ENCODE results near the gene BCL2L13.
A peak's percentile ranks its signal among the peaks of the same experiment; 100 is the strongest.

Gene BCL2L13

GRCh38 chr22:17769013-17769715 lies 130.6 kb downstream of the BCL2L13 start:
- no peaks in the 10 kb centered on the region for H3K27me3 ChIP-seq (ENCODE audit: control insufficient read depth in 1 of 2, insufficient read depth in 2 of 2, low read length in 2 of 2)
- peaks cover 43 to 46% of the 10 kb centered on the region in 2 donors for H3K4me1 ChIP-seq (ENCODE audit: control insufficient read depth in 1 of 2, insufficient read depth in 2 of 2, low read length in 2 of 2)
- H3K9ac ChIP-seq (ENCODE audit: low read depth in 1 of 2, low read length in 2 of 2), result peak overlapping the region in 1 of 2 donors; percentile 26
- H3K36me3 ChIP-seq (ENCODE audit: control insufficient read depth in 1 of 2, insufficient read depth in 2 of 2, low read length in 2 of 2), result peaks cover 0 to 4% of the 10 kb centered on the region in 2 donors
- H3K27ac ChIP-seq (ENCODE audit: low read depth, low read length), result no peak overlapping the region
- H3K4me3 ChIP-seq (ENCODE audit: low read depth in 1 of 2, low read length in 2 of 2), result no peak overlapping the region
- no peaks in the 10 kb centered on the region for H3K9me3 ChIP-seq (ENCODE audit: control insufficient read depth in 1 of 2, low read length in 2 of 2)

- H3K27me3 ChIP-seq (ENCODE audit: control insufficient read depth in 1 of 2, insufficient read depth in 2 of 2, low read length in 2 of 2), result no peaks in the 10 kb centered on the region
- peaks cover 0 to 4% of the 10 kb centered on the region in 2 donors for H3K36me3 ChIP-seq (ENCODE audit: control insufficient read depth in 1 of 2, insufficient read depth in 2 of 2, low read length in 2 of 2)
- no peaks in the 10 kb centered on the region for H3K9me3 ChIP-seq (ENCODE audit: control insufficient read depth in 1 of 2, low read length in 2 of 2)
- H3K4me1 ChIP-seq (ENCODE audit: control insufficient read depth in 1 of 2, insufficient read depth in 2 of 2, low read length in 2 of 2), result peaks cover 43 to 46% of the 10 kb centered on the region in 2 donors
- no peak overlapping the region for H3K9ac ChIP-seq (ENCODE audit: low read depth in 1 of 2, low read length in 2 of 2)
- no peak overlapping the region for H3K27ac ChIP-seq (ENCODE audit: low read depth, low read length)
- H3K4me3 ChIP-seq (ENCODE audit: low read depth in 1 of 2, low read length in 2 of 2), result no peak overlapping the region
Observed at GRCh38 chr22:17769716-17770082, 131.1 kb downstream of the BCL2L13 start.

GRCh38 chr22:17770180-17771077 lies 131.9 kb downstream of the BCL2L13 start:
- Histone ChIP-seq H3K27me3 (ENCODE audit: control insufficient read depth in 1 of 2, insufficient read depth in 2 of 2, low read length in 2 of 2) (no peaks in the 10 kb centered on the region), H3K27ac (ENCODE audit: low read depth, low read length) (no peak overlapping the region), H3K9me3 (ENCODE audit: control insufficient read depth in 1 of 2, low read length in 2 of 2) (no peaks in the 10 kb centered on the region), H3K9ac (ENCODE audit: low read depth in 1 of 2, low read length in 2 of 2) (no peak overlapping the region), H3K4me3 (ENCODE audit: low read depth in 1 of 2, low read length in 2 of 2) (no peak overlapping the region), H3K36me3 (ENCODE audit: control insufficient read depth in 1 of 2, insufficient read depth in 2 of 2, low read length in 2 of 2) (peaks cover 0 to 4% of the 10 kb centered on the region in 2 donors), H3K4me1 (ENCODE audit: control insufficient read depth in 1 of 2, insufficient read depth in 2 of 2, low read length in 2 of 2) (peaks cover 43 to 46% of the 10 kb centered on the region in 2 donors)

- peaks cover 43 to 47% of the 10 kb centered on the region in 2 donors for H3K4me1 ChIP-seq (ENCODE audit: control insufficient read depth in 1 of 2, insufficient read depth in 2 of 2, low read length in 2 of 2)
- peaks cover 0 to 4% of the 10 kb centered on the region in 2 donors for H3K36me3 ChIP-seq (ENCODE audit: control insufficient read depth in 1 of 2, insufficient read depth in 2 of 2, low read length in 2 of 2)
- no peaks in the 10 kb centered on the region for H3K9me3 ChIP-seq (ENCODE audit: control insufficient read depth in 1 of 2, low read length in 2 of 2)
- H3K27ac ChIP-seq (ENCODE audit: low read depth, low read length), result no peak overlapping the region
- H3K27me3 ChIP-seq (ENCODE audit: control insufficient read depth in 1 of 2, insufficient read depth in 2 of 2, low read length in 2 of 2), result no peaks in the 10 kb centered on the region
- peak overlapping the region; percentile 56 to 79 for H3K4me3 ChIP-seq (ENCODE audit: low read depth in 1 of 2, low read length in 2 of 2)
- H3K9ac ChIP-seq (ENCODE audit: low read depth in 1 of 2, low read length in 2 of 2), result peak overlapping the region in 1 of 2 donors; percentile 60
Observed at GRCh38 chr22:17772249-17772957, 133.8 kb downstream of the BCL2L13 start.

GRCh38 chr22:17772958-17773605 lies 134.5 kb downstream of the BCL2L13 start:
- Histone ChIP-seq H3K4me3 (ENCODE audit: low read depth in 1 of 2, low read length in 2 of 2) (peak overlapping the region; percentile 56 to 79), H3K4me1 (ENCODE audit: control insufficient read depth in 1 of 2, insufficient read depth in 2 of 2, low read length in 2 of 2) (peaks cover 37 to 41% of the 10 kb centered on the region in 2 donors), H3K36me3 (ENCODE audit: control insufficient read depth in 1 of 2, insufficient read depth in 2 of 2, low read length in 2 of 2) (peaks cover 0 to 4% of the 10 kb centered on the region in 2 donors), H3K27me3 (ENCODE audit: control insufficient read depth in 1 of 2, insufficient read depth in 2 of 2, low read length in 2 of 2) (no peaks in the 10 kb centered on the region), H3K27ac (ENCODE audit: low read depth, low read length) (no peak overlapping the region), H3K9ac (ENCODE audit: low read depth in 1 of 2, low read length in 2 of 2) (peak overlapping the region; percentile 57 to 60), H3K9me3 (ENCODE audit: control insufficient read depth in 1 of 2, low read length in 2 of 2) (no peaks in the 10 kb centered on the region)

GRCh38 chr22:17773606-17774205 lies 135.1 kb downstream of the BCL2L13 start:
- H3K27ac ChIP-seq (ENCODE audit: low read depth, low read length), result peak overlapping the region; percentile 62
- H3K9me3 ChIP-seq (ENCODE audit: control insufficient read depth in 1 of 2, low read length in 2 of 2), result no peaks in the 10 kb centered on the region
- peaks cover 0 to 4% of the 10 kb centered on the region in 2 donors for H3K36me3 ChIP-seq (ENCODE audit: control insufficient read depth in 1 of 2, insufficient read depth in 2 of 2, low read length in 2 of 2)
- H3K4me1 ChIP-seq (ENCODE audit: control insufficient read depth in 1 of 2, insufficient read depth in 2 of 2, low read length in 2 of 2), result peaks cover 33 to 41% of the 10 kb centered on the region in 2 donors
- H3K9ac ChIP-seq (ENCODE audit: low read depth in 1 of 2, low read length in 2 of 2), result peak overlapping the region; percentile 57 to 60
- peak overlapping the region; percentile 56 to 79 for H3K4me3 ChIP-seq (ENCODE audit: low read depth in 1 of 2, low read length in 2 of 2)
- H3K27me3 ChIP-seq (ENCODE audit: control insufficient read depth in 1 of 2, insufficient read depth in 2 of 2, low read length in 2 of 2), result no peaks in the 10 kb centered on the region

- Histone ChIP-seq H3K36me3 (ENCODE audit: control insufficient read depth in 1 of 2, insufficient read depth in 2 of 2, low read length in 2 of 2) (peaks cover 0 to 2% of the 10 kb centered on the region in 2 donors), H3K4me1 (ENCODE audit: control insufficient read depth in 1 of 2, insufficient read depth in 2 of 2, low read length in 2 of 2) (peaks cover 30 to 42% of the 10 kb centered on the region in 2 donors), H3K9me3 (ENCODE audit: control insufficient read depth in 1 of 2, low read length in 2 of 2) (no peaks in the 10 kb centered on the region), H3K9ac (ENCODE audit: low read depth in 1 of 2, low read length in 2 of 2) (peak within 1 kb of the TSS; percentile 57 to 60), H3K4me3 (ENCODE audit: low read depth in 1 of 2, low read length in 2 of 2) (peak within 1 kb of the TSS; percentile 56 to 79), H3K27me3 (ENCODE audit: control insufficient read depth in 1 of 2, insufficient read depth in 2 of 2, low read length in 2 of 2) (no peaks in the 10 kb centered on the region), H3K27ac (ENCODE audit: low read depth, low read length) (peak within 1 kb of the TSS; percentile 62)
Observed at GRCh38 chr22:17774206-17774925, 135.8 kb downstream of the BCL2L13 start, which contains the start of gene BID. Gene BID, minus strand, starts transcription at chr22:17774469. Its CDS starts 24,353 bp downstream, at chr22:17750116.

- H3K27ac ChIP-seq (ENCODE audit: low read depth, low read length), result no peak overlapping the region
- no peaks in the 10 kb centered on the region for H3K27me3 ChIP-seq (ENCODE audit: control insufficient read depth in 1 of 2, insufficient read depth in 2 of 2, low read length in 2 of 2)
- no peaks in the 10 kb centered on the region for H3K9me3 ChIP-seq (ENCODE audit: control insufficient read depth in 1 of 2, low read length in 2 of 2)
- no peaks in the 10 kb centered on the region for H3K36me3 ChIP-seq (ENCODE audit: control insufficient read depth in 1 of 2, insufficient read depth in 2 of 2, low read length in 2 of 2)
- peaks cover 23 to 40% of the 10 kb centered on the region in 2 donors for H3K4me1 ChIP-seq (ENCODE audit: control insufficient read depth in 1 of 2, insufficient read depth in 2 of 2, low read length in 2 of 2)
- H3K9ac ChIP-seq (ENCODE audit: low read depth in 1 of 2, low read length in 2 of 2), result no peak overlapping the region
- no peak overlapping the region for H3K4me3 ChIP-seq (ENCODE audit: low read depth in 1 of 2, low read length in 2 of 2)
Observed at GRCh38 chr22:17774926-17775685, 136.5 kb downstream of the BCL2L13 start.

Data from duodenal mucosa (tissue), 2 donors.